B cell (primary cell): ENCODE results near the gene ZIC3. TPM values are rescaled to one million over a fixed set of nuclear protein-coding genes. Genes with fewer than 3 reads are reported as not detected.

Experiments
- ATAC-seq: fragments of 200-7000 bp; cut with Tn5 transposase; one replicate; pipeline ENCODE4 v1.10.0; 2021; ENCODE audit warnings: low read depth, mild to moderate bottlenecking, moderate number of reproducible peaks, moderate library complexity
- CTCF ChIA-PET: fragments of 350-600 bp; sonication (Branson Sonifier 250); formaldehyde crosslinking; loops from one replicate; lab custom pipeline; 2021; ENCODE audit warnings: antibody characterized with exemption, inconsistent platforms; lab: Charles Lee
- POLR2A ChIA-PET: fragments of 350-600 bp; sonication (Branson Sonifier 250); formaldehyde crosslinking; loops from one replicate; lab custom pipeline; 2021; ENCODE audit warnings: antibody characterized with exemption; lab: Charles Lee
- DNase-seq: peaks from one replicate; pipeline ENCODE4 v3.0.0; 2013
- H2AFZ ChIP-seq: 2 replicates; pipeline ENCODE4 v1.6.1; 2012; ENCODE audit warnings: mild to moderate bottlenecking, low read depth, low read length; ENCODE audit not compliant: insufficient read depth, poor library complexity, severe bottlenecking
- H3K27ac ChIP-seq, 2 donors: 1 replicate in 1 of 2; 2 replicates in 1 of 2; pipeline ENCODE4 v1.5.1; 2012 to 2013; ENCODE audit warnings: low read length in 2 of 2, mild to moderate bottlenecking in 2 of 2, moderate library complexity in 1 of 2
- H3K27me3 ChIP-seq, 4 experiments: fragments of 200-600 bp in 1 of 4; sonication (generic) in 1 of 4; replicated peaks in 1 of 4; 1 replicate in 2 of 4; 2 replicates in 2 of 4; pipeline versions ENCODE4 v1.6.1 to v1.7.0; 2013 to 2016; ENCODE audit warnings: low read length in 3 of 4, mild to moderate bottlenecking in 2 of 4, mixed read lengths in 1 of 4, moderate library complexity in 1 of 4; ENCODE audit not compliant: insufficient read depth in 4 of 4, control insufficient read depth in 3 of 4; ENCODE audit errors: control extremely low read depth in 1 of 4
- H3K36me3 ChIP-seq, 2 experiments: replicated peaks in 1 of 2; 1 replicate in 1 of 2; 2 replicates in 1 of 2; pipeline versions ENCODE4 v1.6.1 to v1.7.1; 2013; ENCODE audit warnings: low read length in 1 of 2; ENCODE audit not compliant: insufficient read depth in 2 of 2, control insufficient read depth in 1 of 2; ENCODE audit errors: control extremely low read depth in 1 of 2, extremely low read depth in 1 of 2
- H3K4me1 ChIP-seq, 2 donors: fragments of 200-600 bp in 1 of 2; sonication (generic) in 1 of 2; 1 replicate in 1 of 2; 2 replicates in 1 of 2; pipeline versions ENCODE4 v1.5.1 to v1.6.1; 2013 to 2017; ENCODE audit warnings: low read length in 2 of 2; ENCODE audit not compliant: control insufficient read depth in 2 of 2, insufficient read depth in 2 of 2
- H3K4me2 ChIP-seq: replicated peaks from 2 replicates; pipeline ENCODE3; 2012; ENCODE audit warnings: mild to moderate bottlenecking, low read depth, low read length; ENCODE audit not compliant: poor library complexity, severe bottlenecking
- H3K4me3 ChIP-seq, 5 experiments: fragments of 200-600 bp in 1 of 5; sonication (generic) in 1 of 5; 1 replicate in 3 of 5; 2 replicates in 2 of 5; pipeline versions ENCODE4 v1.5.1 to v1.7.0; 2011 to 2016; ENCODE audit warnings: low read length in 4 of 5, mild to moderate bottlenecking in 4 of 5, low read depth in 2 of 5, control low read depth in 1 of 5, moderate library complexity in 1 of 5; ENCODE audit not compliant: insufficient read depth in 1 of 5; ENCODE audit errors: control extremely low read depth in 1 of 5, extremely low read depth in 1 of 5
- H3K79me2 ChIP-seq: fragments of 200-600 bp; sonication (generic); one replicate; pipeline ENCODE4 v1.6.0; 2016; ENCODE audit warnings: low read length; ENCODE audit not compliant: control insufficient read depth, insufficient read depth
- H3K9ac ChIP-seq: fragments of 200-600 bp; sonication (generic); 2 replicates; pipeline ENCODE4 v1.6.1; 2017; ENCODE audit warnings: mild to moderate bottlenecking, low read length, moderate library complexity
- H3K9me3 ChIP-seq, 3 donors: one replicate each; pipeline versions ENCODE4 v1.6.1 to v1.7.1; 2013; ENCODE audit warnings: low read length in 2 of 3; ENCODE audit not compliant: control insufficient read depth in 2 of 3, insufficient read depth in 1 of 3; ENCODE audit errors: control extremely low read depth in 1 of 3
- H4K20me1 ChIP-seq: 2 replicates; pipeline ENCODE4 v1.6.0; 2012; ENCODE audit warnings: mild to moderate bottlenecking, low read length; ENCODE audit not compliant: insufficient read depth, control insufficient read depth, poor library complexity, severe bottlenecking
- H3K27ac Mint-ChIP-seq: one replicate; pipeline ENCODE4 v1.8.0; 2021; ENCODE audit warnings: mixed read lengths
- H3K27me3 Mint-ChIP-seq: one replicate; pipeline ENCODE4 v1.8.0; 2021; ENCODE audit warnings: mixed read lengths
- H3K4me1 Mint-ChIP-seq: one replicate; pipeline ENCODE4 v1.8.0; 2021; ENCODE audit warnings: mixed read lengths
- H3K4me3 Mint-ChIP-seq: one replicate; pipeline ENCODE4 v1.8.0; 2021; ENCODE audit warnings: mixed read lengths
- H3K9me3 Mint-ChIP-seq: one replicate; pipeline ENCODE4 v1.8.0; 2022; ENCODE audit warnings: mixed read lengths; ENCODE audit not compliant: insufficient read depth
- CTCF ChIP-seq: fragments of 200-600 bp; IDR thresholded peaks from one replicate; pipeline ENCODE4 v1.8.0; 2022; ENCODE audit warnings: antibody characterized with exemption, mild to moderate bottlenecking
- EZH2 ChIP-seq: IDR thresholded peaks from 2 replicates; pipeline ENCODE4 v1.6.1; 2012; ENCODE audit warnings: borderline replicate concordance, low read depth, mild to moderate bottlenecking, moderate library complexity, low read length; ENCODE audit not compliant: insufficient read depth, poor library complexity, severe bottlenecking
- WGBS: methylation state at CpG from one replicate; pipeline ENCODE4 v1.1.5; 2013; ENCODE audit warnings: missing lambda C conversion rate; ENCODE audit not compliant: insufficient coverage; 5-methylcytosine and 5-hydroxymethylcytosine counted together
- intact Hi-C: fragments of 100-400 bp; cut with micrococcal nuclease; formaldehyde crosslinking; loops from one replicate; pipeline ENCODE4 v1.10.0; 2022
- polyA plus RNA-seq: library from polyadenylated mRNA; depleted of rRNA; stranded (reverse); fragments of >200 nt; gene quantifications from 2 replicates; pipeline ENCODE4 v1.2.3, GENCODE V29; 2012
- total RNA-seq, 2 donors: library from RNA; stranded (reverse); fragments of 120-200 nt in 1 of 2; gene quantifications; 1 replicate in 1 of 2; 2 replicates in 1 of 2; pipeline versions ENCODE4 v1.2.3 to v1.2.4, GENCODE V29; 2013 to 2022

ZIC3 gene
- total and polyA plus RNA-seq, 2 donors (not counting 1 experiment from before 2014, with no cell fraction given), result not detected

GRCh38 chrX:137562096-137562495 lies 3.8 kb upstream of the ZIC3 start:
- no peak overlapping the region for H3K27ac ChIP-seq
- 0% methylated on average over 1 of the region's 8 CpGs for WGBS
- peaks cover 21% of the 10 kb centered on the region for H3K27me3 Mint-ChIP-seq

More at GRCh38 chrX:137562096-137562495, 3.8 kb upstream of the ZIC3 start:
- Mint-ChIP-seq H3K27ac (no peak overlapping the region), H3K4me3 (no peak overlapping the region), H3K9me3 (no peaks in the 10 kb centered on the region), H3K4me1 (peaks cover 4% of the 10 kb centered on the region)
- Histone ChIP-seq H3K79me2 (no peaks in the 10 kb centered on the region), H3K27me3 (peaks cover 0 to 26% (median 13%) of the 10 kb centered on the region in 4 experiments), H2AFZ (no peak overlapping the region), H3K9ac (no peak overlapping the region), H3K4me2 (no peak overlapping the region), H3K36me3 (no peaks in the 10 kb centered on the region), H4K20me1 (no peaks in the 10 kb centered on the region), H3K4me3 (no peak overlapping the region), H3K9me3 (peaks cover 0 to 14% (median 0%) of the 10 kb centered on the region in 3 donors), H3K4me1 (peaks cover under 1 to 8% of the 10 kb centered on the region in 2 donors)
- no peak for TF ChIP-seq EZH2
- TF ChIP-seq CTCF, result no peak
- no peak for DNase-seq
- CTCF ChIA-PET, result no interaction called here
- intact Hi-C loops, result no loop called here
- POLR2A ChIA-PET, result no interaction called here
- no peak for ATAC-seq
